ENCODE measurements around the gene PKP1.

Gene PKP1

DNA sequence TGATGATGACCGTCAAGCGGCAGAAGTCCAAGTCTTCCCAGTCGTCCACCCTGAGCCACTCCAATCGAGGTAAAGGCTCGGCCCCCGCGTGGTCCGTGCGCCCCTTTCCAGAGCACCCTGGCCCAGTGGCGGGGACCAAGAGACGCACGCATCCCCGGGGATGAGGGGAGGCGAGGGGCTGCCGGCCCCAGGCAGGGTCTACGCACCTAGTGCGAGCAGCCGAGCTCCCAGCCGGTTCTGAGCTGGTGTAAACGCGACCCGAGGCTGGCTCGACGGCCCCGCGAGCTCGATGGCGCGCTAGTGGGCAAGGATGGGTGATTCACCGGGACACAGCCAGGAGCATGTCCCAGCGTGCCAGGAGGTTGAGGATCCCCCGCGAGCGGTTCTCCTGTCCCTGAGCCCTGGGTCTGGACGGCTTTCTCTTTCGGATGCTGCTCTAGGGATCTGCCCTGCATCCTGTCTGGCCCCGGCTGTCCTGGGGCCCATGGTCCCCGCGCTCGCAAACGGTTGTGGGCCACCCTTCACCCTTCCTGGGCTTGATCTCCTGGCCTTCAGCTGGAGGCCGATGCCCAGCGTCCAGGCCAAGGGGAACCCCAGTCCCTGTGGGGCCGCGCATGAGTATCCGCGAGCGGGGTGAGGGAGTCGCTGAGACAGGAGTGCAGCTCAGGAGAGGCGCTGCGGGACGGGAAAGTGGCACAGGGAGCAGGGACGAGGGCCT, 689 bp downstream of the PKP1 start:
- no peak for DNase-seq

DNA sequence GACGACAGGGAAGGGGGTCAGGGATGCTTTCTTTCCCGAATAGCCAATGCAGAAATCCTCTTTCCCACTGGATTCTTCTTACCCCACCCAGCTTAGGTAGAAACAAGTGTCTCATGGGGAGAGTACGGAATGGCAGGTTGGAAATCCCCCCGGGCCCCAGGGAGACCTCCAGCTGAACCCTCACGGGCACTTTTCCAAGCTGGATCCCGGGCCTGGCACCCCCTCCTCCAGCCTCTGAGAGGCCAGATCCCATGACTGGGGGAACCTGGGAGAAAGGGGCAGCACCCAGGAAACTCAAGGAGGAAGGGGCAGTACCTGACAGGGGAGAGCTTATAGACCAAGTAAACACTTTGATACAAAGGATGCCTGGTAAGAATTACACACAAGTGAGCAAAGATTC, 1.3 kb downstream of the PKP1 start:
- no peak for DNase-seq

DNA sequence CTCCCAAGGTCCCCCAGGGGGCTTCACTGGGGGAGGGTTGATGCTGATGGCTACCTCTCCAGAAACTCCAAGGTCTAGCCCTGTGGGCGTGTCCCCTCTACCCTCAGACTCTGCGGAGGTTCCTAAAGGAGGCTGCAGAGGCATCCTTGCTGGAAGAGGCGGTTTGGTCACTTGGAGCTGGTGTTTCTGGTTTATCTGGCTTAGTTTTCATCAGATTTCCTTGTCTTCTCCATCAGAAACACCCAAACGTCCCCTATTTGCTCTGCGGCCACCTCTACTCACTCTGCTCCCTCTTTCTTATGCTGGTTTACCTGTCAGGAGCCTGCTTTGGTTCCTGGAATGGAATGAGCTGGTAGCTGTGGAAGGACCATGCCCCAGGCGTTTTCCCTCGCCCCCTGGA, 2.5 kb downstream of the PKP1 start:
- no peak for DNase-seq

DNA sequence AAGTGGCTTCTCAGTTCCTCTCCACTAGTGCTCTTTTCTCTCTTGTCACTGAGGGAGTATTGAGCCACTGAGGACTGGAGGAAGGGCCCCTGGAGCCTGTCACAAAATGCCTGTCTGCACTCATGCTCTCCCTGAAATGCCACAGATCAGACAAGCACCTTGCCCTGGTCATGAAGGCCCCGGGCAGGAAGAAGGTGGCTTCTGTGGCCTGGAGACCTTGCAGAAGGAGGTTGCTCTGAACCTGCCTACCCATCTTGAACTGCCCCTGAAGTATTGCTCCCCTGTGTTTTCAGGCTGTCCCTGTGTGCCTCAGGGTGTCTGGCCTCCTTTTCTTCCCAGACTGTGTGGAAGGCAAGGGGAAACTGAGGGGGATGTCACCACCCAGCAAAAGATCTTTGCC, 3.1 kb downstream of the PKP1 start:
- DNase-seq, result no peak

DNA sequence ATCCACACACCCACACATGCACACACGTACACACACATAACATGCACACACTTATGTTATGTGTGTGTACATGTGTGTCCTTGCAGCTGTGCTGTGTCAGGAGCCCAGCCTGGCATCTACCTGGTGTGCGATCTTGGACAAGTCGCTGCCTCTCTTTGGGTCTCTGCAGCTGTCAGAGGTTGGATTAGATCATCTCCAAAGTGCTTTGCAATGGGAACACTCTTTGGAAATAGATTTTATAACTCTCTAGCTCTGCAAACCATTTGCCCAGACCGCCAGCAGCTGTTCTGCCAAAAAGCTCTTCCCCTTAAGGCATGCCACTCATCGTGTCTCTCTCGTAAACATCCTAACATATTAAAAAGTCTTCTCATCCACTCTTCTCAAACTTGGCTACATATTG, 4.7 kb downstream of the PKP1 start:
- no peak for DNase-seq

DNA sequence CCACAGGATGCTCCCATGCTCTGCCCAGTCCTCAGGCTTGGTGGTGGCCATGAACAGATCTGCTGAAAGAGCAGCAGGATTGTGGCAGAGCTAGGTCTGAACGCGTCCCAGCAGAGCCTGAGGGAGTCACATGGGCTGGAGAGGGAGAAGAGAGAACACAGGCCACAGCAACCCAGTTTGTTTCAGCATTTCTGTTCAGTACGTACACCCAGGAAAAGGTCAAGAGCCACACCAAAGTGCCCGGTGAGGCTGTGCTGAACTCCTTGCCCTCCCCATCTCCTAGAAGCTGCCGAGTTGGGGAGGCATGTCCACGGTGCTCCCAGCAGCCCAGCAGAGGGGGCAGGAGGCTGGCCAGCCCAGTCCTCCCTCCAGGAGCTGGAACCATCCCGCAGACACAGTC, 5.5 kb downstream of the PKP1 start:
- no peak for DNase-seq

DNA sequence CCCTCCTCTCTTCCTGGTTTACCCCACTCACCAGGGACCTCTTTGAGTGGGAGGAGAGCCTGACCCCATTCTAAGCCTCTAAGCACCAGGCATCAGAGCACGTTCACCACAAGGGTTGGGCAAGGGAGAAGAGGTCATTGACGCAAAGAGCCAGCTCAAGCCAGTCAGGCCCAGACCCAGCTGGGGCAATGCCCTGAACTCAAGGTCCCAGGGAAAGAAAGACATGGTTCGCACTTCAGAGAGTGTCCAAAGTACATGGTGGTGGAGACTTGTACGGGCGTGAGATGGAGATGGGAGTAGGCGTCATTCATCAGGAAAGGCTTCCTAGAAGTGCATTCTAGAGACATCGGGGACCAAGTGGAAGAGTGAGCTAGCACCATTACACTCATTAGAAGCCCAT, 7.2 kb downstream of the PKP1 start:
- DNase-seq, result no peak

DNA sequence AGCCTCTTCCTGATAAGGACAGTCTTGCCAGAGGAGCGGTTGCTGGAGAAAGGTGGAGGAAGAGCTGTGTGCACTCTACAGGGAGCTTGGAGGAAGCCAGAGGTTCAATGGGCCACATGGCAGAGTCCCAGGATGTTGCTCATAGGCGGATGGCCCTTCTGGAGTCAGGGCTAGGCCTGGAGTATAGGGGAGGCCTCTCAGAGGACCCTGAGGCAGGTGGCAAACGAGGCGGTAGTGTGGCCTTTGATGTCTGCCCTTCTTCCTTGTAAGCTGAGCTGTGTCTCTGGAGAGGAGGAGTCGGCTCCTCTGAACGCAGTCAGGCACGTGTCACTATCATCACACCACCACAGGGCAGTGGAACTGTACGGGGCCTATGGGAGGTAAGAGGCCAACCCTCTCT, 8.6 kb downstream of the PKP1 start:
- no peak for DNase-seq

DNA sequence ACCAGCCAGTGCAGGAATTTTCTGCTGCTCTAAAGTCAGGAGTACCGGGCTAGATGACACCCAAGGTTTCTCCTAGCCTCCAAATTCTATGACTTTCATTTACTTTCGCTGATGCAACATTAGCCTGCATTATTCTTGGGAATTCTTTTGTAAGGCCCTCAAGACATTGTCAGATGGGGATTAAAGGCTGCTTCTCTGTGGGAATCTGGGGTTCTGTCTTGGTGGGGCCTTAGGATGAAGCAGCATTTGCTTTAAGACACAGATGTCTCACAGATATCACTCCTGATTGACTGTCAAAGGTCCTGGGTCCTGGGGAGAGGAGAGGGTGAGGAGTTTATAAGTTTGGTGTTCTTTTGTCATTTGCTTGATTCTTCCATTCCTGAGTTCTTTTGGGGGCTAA, 11.6 kb downstream of the PKP1 start:
- DNase-seq, result no peak

DNA sequence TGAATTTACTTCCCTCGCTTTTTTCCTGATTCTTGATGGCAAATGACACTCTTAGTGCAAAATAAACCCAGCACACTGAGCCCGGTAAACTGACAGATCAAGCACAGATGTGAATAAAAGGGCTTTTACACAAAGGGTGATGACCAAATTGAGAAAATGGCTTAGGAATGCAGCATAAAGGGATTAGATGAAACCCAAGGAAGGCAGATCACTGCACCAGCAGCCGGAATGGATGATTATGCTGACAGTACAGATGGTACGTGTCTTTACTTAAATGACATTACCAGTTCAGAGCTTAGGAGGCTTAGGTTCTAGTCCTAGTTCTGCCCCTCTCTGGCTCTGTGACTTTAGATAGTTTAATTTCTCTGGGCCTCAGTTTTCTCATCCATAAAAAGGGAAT, 12.0 kb downstream of the PKP1 start:
- DNase-seq, result no peak

DNA sequence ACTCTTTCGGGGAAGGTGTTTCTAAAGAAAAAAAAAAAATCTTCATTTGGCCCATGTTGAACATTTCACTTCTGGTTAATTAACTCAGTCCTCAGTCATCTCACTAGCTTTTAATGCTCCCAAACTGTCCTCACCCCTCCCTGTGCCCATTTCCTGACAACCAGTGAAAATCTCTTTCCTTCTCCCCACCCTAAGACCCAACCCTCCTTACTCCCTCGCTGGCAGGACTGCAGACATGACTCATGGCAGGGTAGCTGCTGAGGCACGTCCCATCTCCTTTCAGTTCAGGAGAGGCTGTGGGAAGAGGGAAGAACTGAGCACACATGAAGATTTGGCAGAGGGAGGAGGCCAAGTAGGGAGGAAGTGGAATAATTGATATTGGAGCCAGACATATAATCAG, 12.6 kb downstream of the PKP1 start:
- no peak for DNase-seq

DNA sequence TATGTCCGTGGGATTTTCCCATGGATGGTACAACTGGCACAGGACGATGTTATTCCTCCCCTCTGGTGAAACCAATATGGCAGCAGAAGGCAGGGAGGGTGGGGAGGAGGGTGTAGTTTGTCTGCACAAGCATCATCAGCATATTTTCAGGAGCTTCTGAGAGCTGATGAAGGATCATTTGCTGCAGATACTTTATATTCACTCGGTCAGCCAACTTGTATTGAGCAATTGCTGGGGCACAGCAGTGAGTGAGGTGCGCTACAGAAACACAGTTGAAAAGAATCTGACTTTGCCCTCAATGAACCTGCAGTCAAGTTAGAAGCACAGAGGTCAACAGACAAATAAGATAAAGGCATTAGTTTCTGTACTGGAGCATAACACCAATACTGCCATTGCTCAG, 13.0 kb downstream of the PKP1 start:
- DNase-seq, result no peak

DNA sequence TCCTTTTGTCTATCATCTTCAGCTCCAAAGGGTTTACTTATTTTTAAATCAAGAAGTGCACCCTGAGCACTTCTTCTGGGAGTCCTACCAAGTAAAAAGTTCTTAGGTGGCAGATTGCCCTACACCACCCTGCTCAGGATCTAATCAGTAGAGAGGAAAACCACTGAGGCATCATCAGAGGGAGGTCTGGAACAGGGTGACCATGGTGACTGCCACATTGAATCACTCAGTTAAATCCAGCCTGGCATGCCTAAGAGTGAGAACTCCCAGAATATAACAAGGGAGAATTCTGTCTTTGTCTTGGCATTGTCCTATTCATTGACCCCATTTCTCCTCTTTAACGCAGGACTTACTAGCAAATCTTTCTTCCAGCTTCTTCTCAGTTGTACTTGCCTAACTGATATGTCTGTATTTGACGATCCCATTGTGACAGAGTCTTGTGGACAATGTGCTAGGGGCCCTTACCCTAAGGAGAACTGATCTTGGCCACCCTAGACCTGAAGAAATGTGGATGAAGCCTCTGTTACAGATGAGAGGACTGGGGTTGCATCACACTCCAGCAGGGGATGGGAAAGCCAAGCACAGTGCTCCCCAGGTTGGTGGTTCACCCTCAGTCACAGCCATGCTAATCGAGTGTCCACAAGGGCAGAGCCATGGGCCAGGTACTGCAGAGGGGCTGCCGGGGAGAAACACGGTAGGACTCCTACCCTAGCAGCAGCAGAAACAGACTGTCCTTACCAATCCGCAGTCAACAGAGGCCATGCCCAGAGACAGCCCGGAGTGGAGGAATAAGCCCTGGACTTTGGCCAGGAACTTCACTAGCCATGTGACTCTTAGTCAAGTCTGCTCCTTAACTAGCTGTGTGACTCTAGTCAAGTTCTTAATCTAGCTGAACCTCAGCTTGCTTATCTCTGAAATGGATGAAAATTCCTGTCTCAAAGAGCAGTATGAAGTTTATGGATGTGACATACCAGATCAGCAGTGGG, 15.4 kb downstream of the PKP1 start:
- no peak for DNase-seq

DNA sequence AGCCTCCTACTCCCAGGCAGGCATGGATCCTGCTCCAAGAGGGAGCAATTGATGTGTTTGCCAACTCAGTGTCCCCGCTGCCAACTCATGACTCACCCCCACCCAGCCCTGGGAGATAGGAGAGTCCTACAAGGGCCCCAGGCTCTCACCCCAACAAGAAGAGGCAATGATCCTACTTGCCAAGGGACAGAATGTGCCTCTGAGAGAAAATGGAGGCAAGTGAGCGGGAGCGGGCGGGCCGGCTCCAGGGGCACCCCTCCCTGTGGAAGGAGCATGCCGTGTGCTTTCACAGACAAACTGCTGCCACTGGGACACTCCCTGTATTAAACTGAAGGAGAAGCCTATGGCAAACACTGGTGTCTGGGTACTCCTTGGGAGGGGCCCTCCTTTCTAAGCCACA, 16.7 kb downstream of the PKP1 start:
- DNase-seq, result no peak

DNA sequence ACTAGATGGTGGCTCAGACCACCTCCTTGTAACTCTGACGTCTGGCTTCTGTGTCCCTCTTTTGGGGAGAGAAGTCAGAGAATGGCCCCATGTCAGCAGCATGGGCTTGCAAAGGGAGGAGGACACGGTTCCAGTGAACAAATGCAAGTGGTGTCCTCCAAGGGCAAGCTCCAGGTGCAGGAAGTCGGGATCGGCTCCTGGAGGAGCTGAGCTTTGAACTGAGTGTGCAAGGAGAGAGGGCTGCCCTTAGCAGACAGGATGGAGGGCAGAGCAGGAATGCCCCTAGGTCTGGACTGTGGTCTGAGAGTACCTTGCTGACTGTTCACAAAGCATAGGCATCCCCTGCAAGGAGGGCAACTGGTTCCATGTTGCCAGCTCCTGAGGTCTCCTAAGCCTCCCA, 17.3 kb downstream of the PKP1 start:
- no peak for DNase-seq

DNA sequence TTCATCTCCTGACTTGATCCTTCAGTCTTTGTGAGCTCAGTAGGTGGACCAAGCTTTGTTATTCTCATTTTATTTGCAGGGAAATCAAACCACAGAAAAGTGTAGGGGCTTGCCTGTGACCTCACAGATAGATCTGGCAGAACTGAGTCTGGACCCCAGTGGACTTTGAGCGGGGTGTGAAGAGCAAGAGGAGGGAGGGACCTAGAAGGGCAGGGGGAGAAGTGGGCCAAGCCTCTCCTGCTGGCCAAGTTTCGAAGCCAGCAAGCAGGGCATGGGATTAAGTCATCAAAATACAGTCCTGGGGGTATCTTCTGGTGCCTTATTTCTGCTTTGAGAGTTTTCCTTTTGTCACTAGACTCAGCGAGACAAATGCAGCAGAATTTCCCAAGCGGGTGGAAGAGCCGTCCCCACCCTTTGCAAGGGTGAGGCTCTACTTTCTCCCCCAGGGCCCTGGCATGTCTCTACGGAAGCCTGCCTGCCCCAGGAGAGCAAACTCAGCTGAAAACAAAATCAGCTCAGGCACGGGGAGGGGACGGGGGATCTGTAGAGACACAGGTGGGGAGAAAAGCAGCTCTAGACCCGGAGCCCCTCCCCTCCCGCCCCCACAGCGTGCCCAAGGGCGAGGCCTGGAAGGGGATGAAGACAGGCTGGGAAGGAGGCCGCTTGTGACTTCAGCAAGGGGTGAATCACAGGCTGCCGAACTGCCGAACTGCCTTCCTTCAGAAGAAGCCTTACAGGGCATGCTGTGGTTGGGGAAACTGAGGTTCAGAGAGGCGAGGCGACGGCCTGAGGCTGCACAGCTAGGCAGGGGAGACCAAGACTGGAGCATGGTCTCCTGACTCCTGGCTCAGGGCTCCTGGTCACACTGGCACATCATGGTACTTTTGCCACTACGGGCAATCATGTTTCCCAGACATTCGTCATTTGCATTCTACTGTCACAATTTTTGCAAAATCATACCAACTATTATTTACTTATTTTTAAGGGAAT, 19.2 kb downstream of the PKP1 start:
- no peak for DNase-seq

DNA sequence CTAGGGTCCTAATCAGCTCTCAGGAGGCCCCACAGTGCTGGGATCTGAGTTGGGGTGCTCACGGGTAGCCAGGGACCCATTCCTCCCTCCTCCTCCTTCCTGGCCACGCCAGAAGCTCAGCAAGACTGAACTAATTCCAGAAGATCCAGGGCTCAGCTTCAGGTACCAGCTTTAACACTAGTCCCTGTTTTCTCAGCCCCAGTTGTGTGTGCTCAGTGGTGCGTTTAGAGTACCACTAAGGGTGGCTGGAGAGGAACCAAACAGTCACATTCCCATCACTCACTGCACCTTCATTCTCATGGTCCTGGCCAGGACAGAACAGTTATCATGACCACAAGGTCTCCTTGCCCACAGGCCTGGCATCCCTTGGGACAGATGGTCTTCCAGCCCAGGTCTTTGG, 20.8 kb downstream of the PKP1 start:
- DNase-seq, result no peak

DNA sequence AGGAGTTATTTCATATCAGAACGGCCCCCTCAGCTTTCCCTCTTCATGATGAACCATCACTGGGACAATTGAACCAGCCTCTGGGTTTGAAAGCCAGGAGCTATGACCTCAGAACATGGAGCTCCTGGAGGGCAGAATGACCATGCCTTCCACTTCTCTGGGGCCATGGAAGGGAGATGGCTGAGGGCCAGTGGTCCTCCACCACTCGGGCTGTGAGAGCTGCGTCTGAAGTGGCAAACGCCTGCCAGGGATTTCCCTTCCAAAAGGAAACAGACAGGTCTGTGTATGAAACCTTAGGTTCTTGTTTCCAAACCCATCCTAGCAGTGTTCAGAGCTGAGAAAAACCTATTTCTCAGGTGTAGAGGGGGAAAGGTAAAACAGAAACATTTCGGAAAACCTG, 22.5 kb downstream of the PKP1 start:
- DNase-seq, result no peak

DNA sequence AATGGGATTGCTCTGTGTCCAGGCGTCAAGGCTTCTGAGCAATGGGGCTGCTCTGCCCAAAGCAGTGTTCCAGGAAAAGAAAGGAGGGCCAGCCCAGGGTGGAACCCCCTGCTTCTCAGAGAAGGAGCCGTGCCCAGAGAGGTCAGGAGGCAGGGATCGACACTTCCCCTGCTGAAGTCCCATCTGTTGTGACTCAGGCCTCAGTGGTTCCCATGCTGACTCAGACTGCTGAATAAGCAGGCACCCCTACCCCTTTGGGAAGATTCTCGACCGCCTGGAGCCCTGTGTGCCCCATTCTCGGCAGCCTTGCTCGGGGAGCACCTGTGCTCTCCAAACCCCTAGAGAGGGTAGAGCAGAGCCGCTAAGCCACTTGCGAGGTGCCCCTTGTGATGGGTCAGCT, 23.9 kb downstream of the PKP1 start:
- DNase-seq, result no peak

DNA sequence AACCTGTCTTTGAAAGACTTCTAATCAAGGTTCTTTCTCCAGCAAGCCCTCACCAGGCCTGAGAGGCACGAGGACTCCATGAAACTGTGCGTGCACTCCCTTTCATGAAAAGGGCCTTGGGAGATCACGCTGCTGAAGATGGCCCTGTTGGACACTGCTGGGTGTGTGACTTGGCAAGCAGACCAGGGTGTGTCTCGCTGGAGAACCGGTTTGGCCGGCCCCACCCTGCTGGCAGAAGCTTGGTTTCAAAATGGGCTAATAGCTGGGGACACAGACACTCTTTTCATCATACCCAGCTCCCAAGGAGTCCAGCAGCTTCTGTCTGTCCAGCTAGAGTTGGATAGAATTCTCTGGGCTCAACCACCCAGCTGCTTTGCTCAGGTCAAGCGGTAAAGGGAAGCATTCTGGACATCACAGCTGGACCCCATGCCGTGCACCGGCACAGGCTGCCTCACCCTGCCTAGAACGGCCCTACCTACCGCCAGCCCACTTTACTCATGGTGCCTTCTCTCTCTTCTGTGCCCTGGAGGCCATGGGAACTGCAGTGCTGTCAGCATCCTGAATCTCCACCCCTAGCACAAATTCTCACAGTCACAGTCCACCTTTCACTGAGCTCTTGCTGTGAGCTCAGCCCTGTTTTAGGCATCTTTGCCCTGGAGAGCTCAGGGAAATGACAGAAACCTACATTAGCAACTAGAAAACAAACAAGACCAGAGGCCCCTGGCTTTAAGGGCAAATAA, 24.6 kb downstream of the PKP1 start:
- no peak for DNase-seq

DNA sequence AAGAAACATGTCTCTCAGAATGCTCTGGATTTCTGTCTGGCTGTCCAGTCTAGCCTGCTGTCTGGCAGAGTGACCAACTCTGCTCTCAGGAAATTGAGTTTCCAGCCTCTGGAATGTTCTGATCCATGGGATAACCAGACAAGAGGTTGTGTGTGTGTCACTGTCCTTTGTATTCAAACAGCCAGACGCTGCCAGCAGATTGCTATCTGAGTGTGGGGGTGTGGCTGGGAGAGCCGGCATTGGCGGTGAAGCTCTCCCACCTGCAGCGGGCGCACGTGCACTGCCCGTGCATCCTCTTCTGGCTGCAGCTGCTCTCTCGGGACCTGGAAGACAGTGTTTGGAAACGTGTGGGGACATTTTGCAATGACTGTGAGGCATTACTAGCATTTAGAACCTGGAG, 26.1 kb downstream of the PKP1 start:
- peak in 1 of 2 donors; percentile 23 for DNase-seq

DNA sequence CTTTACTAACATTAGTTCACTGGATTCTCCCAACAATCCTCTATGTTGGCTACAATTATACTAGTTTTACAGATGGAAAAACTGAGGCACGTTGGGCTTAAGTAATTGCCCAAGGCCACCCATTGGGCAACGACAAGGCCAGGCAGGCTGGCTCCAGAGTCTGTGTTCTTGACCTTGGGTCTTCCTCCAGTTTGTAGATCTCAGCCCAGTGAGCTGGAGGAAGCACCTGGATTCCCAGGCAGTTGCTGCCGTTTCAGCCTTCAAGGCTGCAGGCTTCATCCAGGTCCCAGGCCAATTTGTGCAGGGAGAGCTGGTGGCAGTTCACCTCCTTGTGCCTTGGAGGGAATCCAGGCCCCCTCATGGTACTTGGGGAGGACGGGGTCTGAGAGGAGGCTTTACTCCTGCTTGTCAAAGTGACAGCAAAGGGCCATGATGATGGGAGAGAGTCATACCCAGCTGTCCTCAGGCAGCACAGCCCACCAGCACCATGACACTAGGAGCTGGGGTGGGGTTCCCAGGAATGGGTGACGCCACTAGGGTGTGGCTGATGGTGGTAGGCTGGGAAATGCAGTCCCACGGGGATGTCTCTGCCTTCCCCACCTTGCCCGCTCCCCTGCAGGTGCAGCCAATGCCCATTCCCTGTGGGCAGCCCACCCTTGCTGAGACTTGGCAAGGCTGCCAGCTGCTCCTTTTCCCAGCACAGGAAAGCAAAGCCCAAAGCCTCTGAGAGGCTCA, 27.1 kb downstream of the PKP1 start:
- no peak for DNase-seq
